ENCODE measurements around the gene CHL1.

CHL1 gene

GRCh38 chr3:260898-261297 is 64.3 kb downstream of the CHL1 start:
- H3K4me2 ChIP-seq (ENCODE audit: low read length), result no peak overlapping the region
- H3K56ac ChIP-seq (ENCODE audit: low read length), result no peak overlapping the region
- no peaks in the 10 kb centered on the region for H3K36me3 ChIP-seq (ENCODE audit: control insufficient read depth, insufficient read depth, low read length)
- H4K8ac ChIP-seq (ENCODE audit: low read depth, low read length), result no peak overlapping the region
- no peak overlapping the region for H3K27ac ChIP-seq (ENCODE audit: low read depth, low read length)
- H2BK5ac ChIP-seq (ENCODE audit: low read length), result no peak overlapping the region
- no peak overlapping the region for H3K4me3 ChIP-seq (ENCODE audit: low read length)
- H3K27me3 ChIP-seq (ENCODE audit: insufficient read depth, low read length, poor library complexity), result no peaks in the 10 kb centered on the region
- no peak overlapping the region for H2BK15ac ChIP-seq (replicated peaks; ENCODE audit: low read depth)
- no peaks in the 10 kb centered on the region for H3K79me1 ChIP-seq (ENCODE audit: low read length)
- no peak overlapping the region for H3K23ac ChIP-seq (ENCODE audit: low read length)
- H2BK120ac ChIP-seq (ENCODE audit: low read depth, low read length), result no peak overlapping the region
- no peak overlapping the region for H4K5ac ChIP-seq (ENCODE audit: low read length)
- no CpG with 5 or more reads among the region's 2 CpGs for WGBS (ENCODE audit: extremely low coverage, insufficient coverage, low lambda C conversion rate)
- no peaks in the 10 kb centered on the region for H3K4me1 ChIP-seq (ENCODE audit: control insufficient read depth, low read depth, low read length)
- no peak overlapping the region for H2AK5ac ChIP-seq (ENCODE audit: low read length)
- H3K4ac ChIP-seq (ENCODE audit: low read depth, low read length), result no peak overlapping the region
- no peaks in the 10 kb centered on the region for H3K79me2 ChIP-seq (ENCODE audit: control insufficient read depth, insufficient read depth, low read length)
- H3K18ac ChIP-seq (ENCODE audit: low read length), result no peak overlapping the region
- H3K9ac ChIP-seq (ENCODE audit: low read length), result no peak overlapping the region
- no peak for DNase-seq

GRCh38 chr3:263393-263792 is 66.8 kb downstream of the CHL1 start:
- Histone ChIP-seq H3K36me3 (ENCODE audit: control insufficient read depth, insufficient read depth, low read length) (no peaks in the 10 kb centered on the region), H3K79me2 (ENCODE audit: control insufficient read depth, insufficient read depth, low read length) (no peaks in the 10 kb centered on the region), H3K56ac (ENCODE audit: low read length) (no peak overlapping the region), H3K4ac (ENCODE audit: low read depth, low read length) (no peak overlapping the region), H2AK5ac (ENCODE audit: low read length) (no peak overlapping the region), H3K9ac (ENCODE audit: low read length) (no peak overlapping the region), H3K27me3 (ENCODE audit: insufficient read depth, low read length, poor library complexity) (no peaks in the 10 kb centered on the region), H3K18ac (ENCODE audit: low read length) (no peak overlapping the region), H3K27ac (ENCODE audit: low read depth, low read length) (no peak overlapping the region), H2BK15ac (replicated peaks; ENCODE audit: low read depth) (no peak overlapping the region), H3K79me1 (ENCODE audit: low read length) (no peaks in the 10 kb centered on the region), H3K4me3 (ENCODE audit: low read length) (no peak overlapping the region), H3K23ac (ENCODE audit: low read length) (no peak overlapping the region), H2BK5ac (ENCODE audit: low read length) (no peak overlapping the region), H3K4me1 (ENCODE audit: control insufficient read depth, low read depth, low read length) (no peaks in the 10 kb centered on the region), H2BK120ac (ENCODE audit: low read depth, low read length) (no peak overlapping the region), H4K5ac (ENCODE audit: low read length) (no peak overlapping the region), H4K8ac (ENCODE audit: low read depth, low read length) (no peak overlapping the region), H3K4me2 (ENCODE audit: low read length) (no peak overlapping the region)
- WGBS (ENCODE audit: extremely low coverage, insufficient coverage, low lambda C conversion rate), result no CpG with 5 or more reads among the region's 4 CpGs
- DNase-seq, result no peak

- no CpG with 5 or more reads among the region's 9 CpGs for WGBS (ENCODE audit: extremely low coverage, insufficient coverage, low lambda C conversion rate)
- H3K79me1 ChIP-seq (ENCODE audit: low read length), result no peaks in the 10 kb centered on the region
- H3K9ac ChIP-seq (ENCODE audit: low read length), result no peak overlapping the region
- H3K36me3 ChIP-seq (ENCODE audit: control insufficient read depth, insufficient read depth, low read length), result no peaks in the 10 kb centered on the region
- H3K79me2 ChIP-seq (ENCODE audit: control insufficient read depth, insufficient read depth, low read length), result no peaks in the 10 kb centered on the region
- H2BK5ac ChIP-seq (ENCODE audit: low read length), result no peak overlapping the region
- no peak overlapping the region for H3K4me3 ChIP-seq (ENCODE audit: low read length)
- H3K23ac ChIP-seq (ENCODE audit: low read length), result no peak overlapping the region
- H3K4me1 ChIP-seq (ENCODE audit: control insufficient read depth, low read depth, low read length), result no peaks in the 10 kb centered on the region
- no peak overlapping the region for H2BK120ac ChIP-seq (ENCODE audit: low read depth, low read length)
- H3K27ac ChIP-seq (ENCODE audit: low read depth, low read length), result no peak overlapping the region
- H3K4me2 ChIP-seq (ENCODE audit: low read length), result no peak overlapping the region
- H3K18ac ChIP-seq (ENCODE audit: low read length), result no peak overlapping the region
- no peak overlapping the region for H3K4ac ChIP-seq (ENCODE audit: low read depth, low read length)
- no peak overlapping the region for H2AK5ac ChIP-seq (ENCODE audit: low read length)
- no peaks in the 10 kb centered on the region for H3K27me3 ChIP-seq (ENCODE audit: insufficient read depth, low read length, poor library complexity)
- H2BK15ac ChIP-seq (replicated peaks; ENCODE audit: low read depth), result no peak overlapping the region
- DNase-seq, result no peak
- no peak overlapping the region for H4K8ac ChIP-seq (ENCODE audit: low read depth, low read length)
- no peak overlapping the region for H3K56ac ChIP-seq (ENCODE audit: low read length)
- H4K5ac ChIP-seq (ENCODE audit: low read length), result no peak overlapping the region
These were observed 68.0 kb downstream of the CHL1 start for GRCh38 chr3:264394-265156.

- no peak overlapping the region for H3K4me3 ChIP-seq (ENCODE audit: low read length)
- no CpG with 5 or more reads among the region's 1 CpG for WGBS (ENCODE audit: extremely low coverage, insufficient coverage, low lambda C conversion rate)
- no peak overlapping the region for H3K23ac ChIP-seq (ENCODE audit: low read length)
- H3K79me1 ChIP-seq (ENCODE audit: low read length), result no peaks in the 10 kb centered on the region
- H3K4ac ChIP-seq (ENCODE audit: low read depth, low read length), result no peak overlapping the region
- no peak for DNase-seq
- H2BK120ac ChIP-seq (ENCODE audit: low read depth, low read length), result no peak overlapping the region
- H4K8ac ChIP-seq (ENCODE audit: low read depth, low read length), result no peak overlapping the region
- H3K4me1 ChIP-seq (ENCODE audit: control insufficient read depth, low read depth, low read length), result no peaks in the 10 kb centered on the region
- H2BK15ac ChIP-seq (replicated peaks; ENCODE audit: low read depth), result no peak overlapping the region
- no peaks in the 10 kb centered on the region for H3K27me3 ChIP-seq (ENCODE audit: insufficient read depth, low read length, poor library complexity)
- H3K9ac ChIP-seq (ENCODE audit: low read length), result no peak overlapping the region
- no peak overlapping the region for H3K27ac ChIP-seq (ENCODE audit: low read depth, low read length)
- no peak overlapping the region for H3K4me2 ChIP-seq (ENCODE audit: low read length)
- H3K79me2 ChIP-seq (ENCODE audit: control insufficient read depth, insufficient read depth, low read length), result no peaks in the 10 kb centered on the region
- no peak overlapping the region for H3K18ac ChIP-seq (ENCODE audit: low read length)
- no peak overlapping the region for H4K5ac ChIP-seq (ENCODE audit: low read length)
- no peaks in the 10 kb centered on the region for H3K36me3 ChIP-seq (ENCODE audit: control insufficient read depth, insufficient read depth, low read length)
- no peak overlapping the region for H3K56ac ChIP-seq (ENCODE audit: low read length)
- no peak overlapping the region for H2AK5ac ChIP-seq (ENCODE audit: low read length)
- no peak overlapping the region for H2BK5ac ChIP-seq (ENCODE audit: low read length)
These were observed 70.5 kb downstream of the CHL1 start for GRCh38 chr3:267101-267500.

GRCh38 chr3:270688-271087 is 74.1 kb downstream of the CHL1 start:
- no peak overlapping the region for H2BK15ac ChIP-seq (replicated peaks; ENCODE audit: low read depth)
- H3K36me3 ChIP-seq (ENCODE audit: control insufficient read depth, insufficient read depth, low read length), result no peaks in the 10 kb centered on the region
- no peak overlapping the region for H3K18ac ChIP-seq (ENCODE audit: low read length)
- WGBS (ENCODE audit: extremely low coverage, insufficient coverage, low lambda C conversion rate), result no CpG with 5 or more reads among the region's 2 CpGs
- no peak overlapping the region for H4K5ac ChIP-seq (ENCODE audit: low read length)
- no peak overlapping the region for H3K23ac ChIP-seq (ENCODE audit: low read length)
- no peak for DNase-seq
- H2BK120ac ChIP-seq (ENCODE audit: low read depth, low read length), result no peak overlapping the region
- H3K4me3 ChIP-seq (ENCODE audit: low read length), result no peak overlapping the region
- no peak overlapping the region for H3K4me2 ChIP-seq (ENCODE audit: low read length)
- H2BK5ac ChIP-seq (ENCODE audit: low read length), result no peak overlapping the region
- no peak overlapping the region for H3K9ac ChIP-seq (ENCODE audit: low read length)
- no peaks in the 10 kb centered on the region for H3K27me3 ChIP-seq (ENCODE audit: insufficient read depth, low read length, poor library complexity)
- no peaks in the 10 kb centered on the region for H3K4me1 ChIP-seq (ENCODE audit: control insufficient read depth, low read depth, low read length)
- H3K79me1 ChIP-seq (ENCODE audit: low read length), result no peaks in the 10 kb centered on the region
- no peaks in the 10 kb centered on the region for H3K79me2 ChIP-seq (ENCODE audit: control insufficient read depth, insufficient read depth, low read length)
- no peak overlapping the region for H3K56ac ChIP-seq (ENCODE audit: low read length)
- no peak overlapping the region for H3K4ac ChIP-seq (ENCODE audit: low read depth, low read length)
- no peak overlapping the region for H4K8ac ChIP-seq (ENCODE audit: low read depth, low read length)
- no peak overlapping the region for H3K27ac ChIP-seq (ENCODE audit: low read depth, low read length)
- H2AK5ac ChIP-seq (ENCODE audit: low read length), result no peak overlapping the region

GRCh38 chr3:274927-275326 is 78.4 kb downstream of the CHL1 start:
- Histone ChIP-seq H2AK5ac (ENCODE audit: low read length) (no peak overlapping the region), H3K4me3 (ENCODE audit: low read length) (no peak overlapping the region), H3K4me1 (ENCODE audit: control insufficient read depth, low read depth, low read length) (no peaks in the 10 kb centered on the region), H3K36me3 (ENCODE audit: control insufficient read depth, insufficient read depth, low read length) (no peaks in the 10 kb centered on the region), H3K56ac (ENCODE audit: low read length) (no peak overlapping the region), H3K23ac (ENCODE audit: low read length) (no peak overlapping the region), H3K9ac (ENCODE audit: low read length) (no peak overlapping the region), H3K18ac (ENCODE audit: low read length) (no peak overlapping the region), H2BK5ac (ENCODE audit: low read length) (no peak overlapping the region), H3K4ac (ENCODE audit: low read depth, low read length) (no peak overlapping the region), H4K5ac (ENCODE audit: low read length) (no peak overlapping the region), H2BK120ac (ENCODE audit: low read depth, low read length) (no peak overlapping the region), H4K8ac (ENCODE audit: low read depth, low read length) (no peak overlapping the region), H3K79me1 (ENCODE audit: low read length) (no peaks in the 10 kb centered on the region), H3K79me2 (ENCODE audit: control insufficient read depth, insufficient read depth, low read length) (no peaks in the 10 kb centered on the region), H3K4me2 (ENCODE audit: low read length) (no peak overlapping the region), H2BK15ac (replicated peaks; ENCODE audit: low read depth) (no peak overlapping the region), H3K27me3 (ENCODE audit: insufficient read depth, low read length, poor library complexity) (no peaks in the 10 kb centered on the region), H3K27ac (ENCODE audit: low read depth, low read length) (no peak overlapping the region)
- WGBS (ENCODE audit: extremely low coverage, insufficient coverage, low lambda C conversion rate), result no CpG with 5 or more reads among the region's 2 CpGs
- no peak for DNase-seq

Measured in mesendoderm (in vitro differentiated cells).